HEK293 (cell line): ENCODE data around the gene PROCR.

Source experiments
- BCL11A ChIP-seq: fragments of 450-650 bp; formaldehyde crosslinking; IDR thresholded peaks from 2 replicates; pipeline ENCODE4 v1.5.1; 2016; ENCODE audit warnings: low read depth, missing biosample characterization, missing genetic modification characterization
- CTCF ChIP-seq: fragments of 450-650 bp; formaldehyde crosslinking; IDR thresholded peaks from 2 replicates; pipeline ENCODE4 v1.5.1; 2016; ENCODE audit warnings: missing biosample characterization, missing genetic modification characterization
- OVOL3 ChIP-seq: fragments of 450-650 bp; formaldehyde crosslinking; IDR thresholded peaks from 2 replicates; pipeline ENCODE4 v1.5.1; 2016; ENCODE audit warnings: missing biosample characterization, missing genetic modification characterization
- ZBTB49 ChIP-seq: fragments of 450-650 bp; formaldehyde crosslinking; IDR thresholded peaks from 2 replicates; pipeline ENCODE4 v1.5.1; 2016; ENCODE audit warnings: missing biosample characterization, missing genetic modification characterization, low read depth
- ZNF585B ChIP-seq: fragments of 450-650 bp; formaldehyde crosslinking; IDR thresholded peaks from 2 replicates; pipeline ENCODE4 v1.5.1; 2016; ENCODE audit warnings: missing biosample characterization, missing genetic modification characterization
- ZNF692 ChIP-seq: fragments of 450-650 bp; formaldehyde crosslinking; IDR thresholded peaks from 2 replicates; pipeline ENCODE4 v1.5.1; 2016; ENCODE audit warnings: missing biosample characterization, missing genetic modification characterization

- TF ChIP-seq ZNF585B (tag by site-specific recombination): no peak
- no peak for TF ChIP-seq CTCF
- no peak for TF ChIP-seq ZNF692 (tag by site-specific recombination)
- TF ChIP-seq ZBTB49: no peak
- TF ChIP-seq BCL11A (tag by site-specific recombination): no peak
- no peak for TF ChIP-seq OVOL3 (tag by site-specific recombination)
Observed at GRCh38 chr20:35223941-35224340, 52.1 kb downstream of the PROCR start.
